HG03342 (cell line): ENCODE results near the gene GTPBP3.
"Not testable (repeated sequence)": the region's sequence is repeated elsewhere in the genome, so short reads cannot be mapped to it uniquely, and the experiment has no call there.

Experiments used
- ATAC-seq: cut with Tn5 transposase; IDR thresholded peaks from one replicate; pipeline ENCODE4 v1.9.1; 2021; ENCODE audit warnings: mild to moderate bottlenecking, moderate library complexity; ENCODE audit not compliant: unreplicated experiment

The GTPBP3 gene

GRCh38 chr19:17341386-17341785 lies 4.0 kb downstream of the GTPBP3 start:
- ATAC-seq: no peak

DNA sequence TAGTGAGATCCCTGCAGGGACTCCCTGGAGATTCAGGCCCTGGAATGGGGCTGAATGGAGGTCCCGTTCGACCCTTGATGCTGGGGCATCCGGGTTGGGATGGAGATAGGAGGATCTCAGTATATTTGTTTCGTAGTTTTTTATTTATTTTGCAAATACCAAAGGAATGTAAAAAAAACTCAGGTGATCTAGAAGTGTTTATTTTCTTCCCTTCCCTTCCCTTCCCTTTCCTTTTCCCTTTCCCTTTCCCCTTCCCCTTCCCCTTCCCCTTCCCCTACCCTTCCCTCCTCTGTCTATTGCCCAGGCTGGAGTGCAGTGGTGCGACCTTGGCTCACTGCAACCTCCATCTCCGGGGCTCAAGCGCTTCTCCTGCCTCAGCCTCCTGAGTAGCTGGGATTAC lies 4.5 kb downstream of the GTPBP3 start:
- ATAC-seq: no peak

- ATAC-seq: peak; percentile 38
Observed at GRCh38 chr19:17346109-17346671, 8.8 kb downstream of the GTPBP3 start.

GRCh38 chr19:17347361-17347760 lies 10.0 kb downstream of the GTPBP3 start:
- no peak for ATAC-seq

- no peak for ATAC-seq
Observed at GRCh38 chr19:17347877-17348276, 10.5 kb downstream of the GTPBP3 start.

GRCh38 chr19:17348700-17349099 lies 11.3 kb downstream of the GTPBP3 start:
- no peak for ATAC-seq

GRCh38 chr19:17351815-17352435 lies 14.6 kb downstream of the GTPBP3 start:
- no peak for ATAC-seq

- no peak for ATAC-seq
Observed at GRCh38 chr19:17352608-17353280, 15.4 kb downstream of the GTPBP3 start.

DNA sequence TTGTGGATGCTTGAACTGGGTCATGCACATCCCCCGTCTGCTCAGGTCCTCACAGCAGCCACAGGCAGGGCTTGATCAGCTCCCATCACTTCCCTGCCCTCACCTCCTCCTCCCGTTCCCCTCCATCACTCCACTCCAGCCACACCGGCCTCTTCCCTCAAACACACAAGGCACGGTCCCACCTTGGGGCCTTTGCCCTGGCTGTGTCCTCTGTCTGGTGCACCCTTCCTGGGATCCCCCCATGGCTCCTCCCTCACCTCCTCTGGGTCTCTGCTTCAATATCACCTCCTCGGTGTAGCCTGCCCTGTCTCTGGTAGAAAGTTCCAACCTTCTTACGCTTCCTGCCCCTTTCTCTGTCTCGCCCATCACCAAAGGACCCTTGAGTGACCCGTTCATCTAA lies 16.0 kb downstream of the GTPBP3 start:
- no peak for ATAC-seq

GRCh38 chr19:17357078-17357666 lies 19.8 kb downstream of the GTPBP3 start:
- no peak for ATAC-seq

DNA sequence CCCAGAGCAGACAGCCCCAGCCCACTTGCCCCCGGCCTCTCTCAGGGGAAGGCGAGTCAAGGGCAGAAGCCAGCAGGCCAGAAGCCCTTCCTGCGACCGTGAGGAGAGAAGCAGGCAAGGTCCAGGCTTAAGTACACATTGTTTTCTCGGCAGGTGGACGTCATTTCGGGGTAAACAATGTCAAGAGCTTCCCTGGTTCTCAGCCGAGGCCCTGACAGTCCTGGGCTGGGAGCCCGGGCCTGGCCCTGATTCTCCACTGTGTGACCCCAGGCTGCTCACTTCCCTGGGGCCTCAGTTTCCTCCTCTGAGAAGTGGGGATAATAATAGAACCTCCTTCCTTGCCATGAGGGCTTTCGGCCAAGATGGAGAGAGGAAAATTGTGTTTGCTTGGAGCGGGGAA lies 20.4 kb downstream of the GTPBP3 start:
- ATAC-seq: no peak

DNA sequence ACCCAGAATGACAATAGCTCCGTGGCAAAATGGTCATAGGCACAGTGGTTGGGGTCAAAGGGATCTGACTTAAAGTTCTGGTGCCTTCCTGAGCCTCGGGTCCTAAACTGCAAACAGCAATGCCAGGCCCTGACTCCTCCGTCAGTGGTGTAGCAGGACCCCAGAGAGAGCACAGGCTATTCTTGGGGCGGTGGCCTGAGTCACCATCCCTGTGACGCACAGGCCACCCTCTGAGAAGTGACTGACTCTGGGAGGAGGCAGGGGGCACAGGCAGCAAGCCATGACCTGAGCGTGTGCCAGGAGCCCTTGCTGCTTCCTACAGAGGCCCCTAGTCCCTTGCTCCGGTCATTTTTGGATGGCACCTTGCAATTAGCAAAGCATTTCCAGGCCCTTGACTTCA lies 21.0 kb downstream of the GTPBP3 start:
- no peak for ATAC-seq

- no peak for ATAC-seq
Observed at GRCh38 chr19:17359905-17360800, 22.8 kb downstream of the GTPBP3 start.

GRCh38 chr19:17363852-17364605 lies 26.7 kb downstream of the GTPBP3 start:
- ATAC-seq: not testable (repeated sequence)

- ATAC-seq: no peak
Observed at GRCh38 chr19:17365361-17365760, 28.0 kb downstream of the GTPBP3 start.

DNA sequence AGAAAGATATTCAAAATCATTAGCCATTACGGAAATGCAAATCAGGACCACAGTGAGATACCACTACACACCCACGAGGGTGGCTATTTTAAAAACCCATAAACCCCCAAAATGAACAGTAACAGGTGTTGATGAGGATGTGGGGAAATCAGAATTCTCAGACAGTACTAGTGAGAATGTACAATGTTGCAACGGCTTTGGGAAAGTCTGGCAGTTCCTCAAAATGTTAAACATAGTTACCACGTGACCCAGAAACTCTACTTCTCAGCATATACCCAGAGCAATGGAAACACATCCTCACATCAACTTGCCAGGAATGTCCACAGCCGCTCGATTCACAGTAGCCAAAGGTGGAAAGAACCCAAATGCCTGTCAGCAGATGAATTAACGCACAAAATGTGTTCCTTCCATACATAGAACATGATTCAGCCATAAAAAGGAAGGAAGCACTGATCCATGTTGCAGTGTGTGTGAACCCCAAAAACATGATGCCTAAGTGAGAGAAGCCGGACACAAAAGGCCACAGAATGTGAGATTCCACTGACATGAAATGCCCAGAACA lies 32.8 kb downstream of the GTPBP3 start:
- peak; percentile 85 for ATAC-seq

GRCh38 chr19:17376935-17377600 lies 39.7 kb downstream of the GTPBP3 start, which contains the start of gene PLVAP:
PLVAP (minus strand) TSS chr19:17377342; CDS start chr19:17377288, 54 bp downstream.
- no peak for ATAC-seq

DNA sequence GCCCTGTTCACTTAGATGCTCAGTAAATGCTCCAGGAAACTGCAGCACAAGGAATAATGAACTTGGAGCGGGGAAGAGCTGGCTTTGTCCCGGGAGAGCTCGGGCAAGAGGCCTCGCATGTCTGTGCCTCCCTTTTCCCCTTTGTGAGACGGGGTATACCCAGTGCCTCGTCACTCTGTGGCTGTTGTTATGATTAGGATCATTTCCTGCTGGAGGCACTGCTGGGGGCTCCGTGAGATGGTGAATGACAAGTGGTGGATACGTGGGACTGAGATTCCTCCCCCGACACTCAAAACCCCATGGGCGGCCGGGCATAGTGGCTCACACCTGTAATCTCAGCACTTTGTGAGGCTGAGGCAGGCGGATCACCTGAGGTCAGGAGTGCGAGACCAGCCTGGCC lies 40.9 kb downstream of the GTPBP3 start:
- ATAC-seq: no peak

GRCh38 chr19:17379221-17379631 lies 41.9 kb downstream of the GTPBP3 start:
- no peak for ATAC-seq
